Fibroblast of villous mesenchyme (primary cell): ENCODE data around the gene RBP7. TPM values are rescaled to one million over a fixed set of nuclear protein-coding genes. Genes with fewer than 3 reads are reported as not detected.
"Not testable (repeated sequence)": the region's sequence is repeated elsewhere in the genome, so short reads cannot be mapped to it uniquely, and the experiment has no call there.

Experiments
- DNase-seq: peaks from one replicate; pipeline ENCODE4 v3.0.0-alpha.2; 2010; ENCODE audit warnings: low read depth
- H3K4me3 ChIP-seq: 2 replicates; pipeline ENCODE4 v1.5.1; 2011; ENCODE audit warnings: low read depth, mild to moderate bottlenecking, low read length
- total RNA-seq: library from RNA; depleted of rRNA; stranded (reverse); fragments of >200 nt; gene quantifications from 2 replicates; pipeline ENCODE4 v1.2.3, GENCODE V29; 2012
- TF ChIP-seq, protein P1 (sequence below): IDR thresholded peaks from 2 replicates; pipeline ENCODE4 v1.5.1; 2012; ENCODE audit warnings: low read depth, mild to moderate bottlenecking, low read length; ENCODE audit not compliant: insufficient read depth

Gene RBP7
- total RNA-seq, 1 donor: 0.43 TPM

DNA sequence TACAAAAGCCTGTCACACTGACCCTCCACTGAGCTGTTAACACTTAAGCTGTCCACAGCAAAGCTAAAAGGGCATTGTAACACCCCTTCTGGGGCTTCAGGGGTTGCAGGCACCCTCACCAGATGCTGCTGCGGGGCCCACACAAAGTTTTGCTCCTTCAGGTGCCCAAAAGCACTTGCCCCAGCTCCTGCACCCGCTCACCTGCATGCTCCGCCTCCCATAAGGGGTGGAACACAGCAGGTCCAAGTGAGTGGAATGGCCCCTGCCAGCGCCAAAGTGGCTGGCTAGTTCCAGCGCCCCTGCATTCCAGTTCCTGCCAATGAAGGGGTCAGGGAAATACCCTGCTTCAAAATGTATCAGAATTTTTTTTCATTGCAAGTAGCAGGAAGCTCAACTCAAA, 7.3 kb upstream of the RBP7 start:
- DNase-seq: no peak
- TF ChIP-seq, protein P1, sequence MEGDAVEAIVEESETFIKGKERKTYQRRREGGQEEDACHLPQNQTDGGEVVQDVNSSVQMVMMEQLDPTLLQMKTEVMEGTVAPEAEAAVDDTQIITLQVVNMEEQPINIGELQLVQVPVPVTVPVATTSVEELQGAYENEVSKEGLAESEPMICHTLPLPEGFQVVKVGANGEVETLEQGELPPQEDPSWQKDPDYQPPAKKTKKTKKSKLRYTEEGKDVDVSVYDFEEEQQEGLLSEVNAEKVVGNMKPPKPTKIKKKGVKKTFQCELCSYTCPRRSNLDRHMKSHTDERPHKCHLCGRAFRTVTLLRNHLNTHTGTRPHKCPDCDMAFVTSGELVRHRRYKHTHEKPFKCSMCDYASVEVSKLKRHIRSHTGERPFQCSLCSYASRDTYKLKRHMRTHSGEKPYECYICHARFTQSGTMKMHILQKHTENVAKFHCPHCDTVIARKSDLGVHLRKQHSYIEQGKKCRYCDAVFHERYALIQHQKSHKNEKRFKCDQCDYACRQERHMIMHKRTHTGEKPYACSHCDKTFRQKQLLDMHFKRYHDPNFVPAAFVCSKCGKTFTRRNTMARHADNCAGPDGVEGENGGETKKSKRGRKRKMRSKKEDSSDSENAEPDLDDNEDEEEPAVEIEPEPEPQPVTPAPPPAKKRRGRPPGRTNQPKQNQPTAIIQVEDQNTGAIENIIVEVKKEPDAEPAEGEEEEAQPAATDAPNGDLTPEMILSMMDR: no peak
- H3K4me3 ChIP-seq: no peak overlapping the region

DNA sequence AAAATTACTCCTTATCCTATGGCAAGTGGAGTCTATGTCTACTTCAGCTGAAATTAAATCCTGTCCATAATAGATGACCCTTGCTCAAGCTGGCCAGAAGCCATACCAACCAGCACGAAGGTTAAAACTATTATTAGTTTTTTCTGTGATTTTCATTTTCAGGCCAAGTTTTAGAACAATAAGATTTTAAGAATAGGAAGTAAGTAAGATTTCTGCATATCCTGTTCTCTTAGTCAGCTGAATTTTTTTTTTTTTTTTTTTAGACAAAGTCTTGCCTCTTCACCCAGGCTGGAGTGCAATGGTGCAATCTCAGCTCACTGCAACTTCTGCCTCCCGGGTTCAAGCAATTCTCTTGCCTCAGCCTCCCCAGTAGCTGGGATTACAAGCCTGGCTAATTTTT, 6.1 kb upstream of the RBP7 start:
- no peak overlapping the region for H3K4me3 ChIP-seq
- TF ChIP-seq, protein P1: no peak
- DNase-seq: no peak

DNA sequence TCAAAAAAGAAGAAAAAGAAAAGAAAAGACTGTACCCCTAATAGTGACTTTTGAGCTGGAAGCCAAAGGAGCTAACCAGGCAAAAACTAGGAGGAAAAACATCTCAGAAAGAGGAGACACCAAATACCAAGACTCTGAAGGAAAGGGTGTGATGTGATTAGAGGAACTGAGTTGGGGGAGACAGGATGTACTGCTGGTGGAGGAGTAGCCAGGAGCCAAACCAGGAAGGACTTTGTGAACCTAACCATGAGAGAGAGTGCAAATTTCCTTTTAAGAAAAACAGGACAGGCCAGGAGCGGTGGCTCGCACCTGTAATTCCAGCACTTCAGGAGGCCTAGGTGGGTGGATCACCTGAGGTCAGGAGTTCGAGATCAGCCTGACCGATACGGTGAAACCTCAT, 4.1 kb upstream of the RBP7 start:
- TF ChIP-seq, protein P1: no peak
- no peak for DNase-seq
- no peak overlapping the region for H3K4me3 ChIP-seq

DNA sequence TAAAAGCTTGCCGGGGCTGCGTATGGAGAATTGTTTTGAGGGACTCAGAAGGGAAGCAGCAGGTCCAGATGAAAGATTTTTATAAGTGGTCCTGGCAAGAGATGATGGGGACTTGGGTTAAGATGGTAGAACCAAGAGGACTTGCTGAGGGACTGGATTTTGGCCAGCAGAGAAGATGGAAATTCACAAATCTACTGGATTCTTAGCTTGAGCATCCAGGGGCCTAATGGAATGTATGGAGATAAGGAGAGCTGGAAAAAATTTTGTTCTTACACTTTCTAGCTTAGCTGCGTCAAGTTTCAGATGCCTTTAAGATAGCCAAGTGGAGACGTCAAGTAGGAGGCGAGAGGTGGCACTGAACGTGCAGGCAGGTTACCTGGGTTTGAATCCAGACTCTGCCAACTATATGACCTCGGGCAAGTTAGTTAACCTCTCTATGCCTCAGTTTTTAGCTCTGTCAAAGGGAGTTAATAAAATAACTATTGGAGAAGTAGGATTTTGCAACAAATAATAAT, 3.4 kb upstream of the RBP7 start:
- H3K4me3 ChIP-seq: no peak overlapping the region
- TF ChIP-seq, protein P1: no peak
- DNase-seq: no peak

DNA sequence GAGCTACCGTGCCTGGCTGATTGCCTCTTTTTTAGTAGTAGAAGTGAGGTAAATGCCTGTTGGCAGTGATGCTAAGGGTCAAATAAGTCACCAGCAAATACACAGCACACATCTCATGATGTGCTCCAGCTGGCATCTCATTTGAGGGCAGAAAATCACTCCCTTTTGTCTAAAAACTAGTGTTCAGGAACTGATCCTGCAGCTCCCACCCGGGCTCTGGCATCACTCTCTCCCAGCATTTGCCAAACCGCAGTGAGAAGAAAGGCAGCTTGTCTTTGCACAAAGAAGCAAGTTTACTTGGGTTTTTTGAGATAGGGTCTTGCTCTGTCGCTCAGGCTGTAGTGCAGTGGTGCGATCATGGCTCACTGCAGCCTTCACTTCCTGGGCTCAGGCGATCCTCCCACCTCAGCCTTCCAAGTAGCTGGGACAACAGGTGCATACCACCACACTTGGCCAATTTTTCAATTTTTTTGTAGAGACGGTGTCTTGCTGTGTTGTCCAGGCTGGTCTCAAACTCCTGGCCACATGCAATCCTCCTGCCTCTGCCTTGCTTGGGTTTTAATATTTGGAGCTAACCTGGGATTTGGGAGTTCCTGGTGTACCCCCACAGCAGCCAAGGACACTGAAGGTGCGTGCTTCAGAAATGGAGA, 4.1 kb downstream of the RBP7 start:
- no peak for DNase-seq
- H3K4me3 ChIP-seq: no peak overlapping the region
- TF ChIP-seq, protein P1: no peak

DNA sequence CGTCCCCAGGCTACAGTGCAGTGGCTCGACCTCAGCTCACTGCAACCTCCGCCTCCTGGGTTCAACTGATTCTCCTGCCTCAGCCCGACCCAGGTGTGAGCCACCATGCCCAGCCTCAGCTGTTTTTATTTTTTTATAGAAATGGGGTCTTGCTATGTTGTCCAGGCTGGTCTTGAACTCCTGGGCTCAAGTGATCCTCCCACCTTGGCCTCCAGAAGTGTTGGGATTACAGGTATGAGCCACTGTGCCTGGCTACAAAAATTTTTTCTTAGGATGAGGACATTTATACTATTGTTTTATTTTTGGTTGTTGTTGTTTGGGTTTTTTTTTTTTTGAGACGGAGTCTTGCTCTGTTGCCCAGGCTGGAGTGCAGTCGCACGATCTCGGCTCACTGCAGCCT, 8.2 kb downstream of the RBP7 start:
- not testable (repeated sequence) for H3K4me3 ChIP-seq, DNase-seq

DNA sequence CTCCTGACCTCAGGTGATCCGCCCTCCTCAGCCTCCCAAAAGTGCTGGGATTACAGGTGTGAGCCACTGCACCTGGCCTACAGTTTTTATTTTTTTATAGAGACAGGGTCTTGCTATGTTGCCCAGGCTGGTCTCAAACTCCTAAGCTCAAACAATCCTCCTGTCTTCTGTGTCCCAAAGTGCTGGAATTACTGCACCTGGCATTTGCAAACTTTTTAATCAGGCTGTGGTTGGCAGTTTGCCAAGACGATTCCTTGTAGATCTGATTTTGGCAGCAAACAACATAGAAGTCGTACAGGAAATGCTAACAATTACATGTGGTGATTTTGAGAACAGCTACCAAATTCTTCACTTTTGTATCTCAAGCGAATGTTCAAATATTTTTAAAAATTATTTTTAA, 10.1 kb downstream of the RBP7 start:
- no peak for DNase-seq
- TF ChIP-seq, protein P1: no peak
- no peak overlapping the region for H3K4me3 ChIP-seq
